ENCODE measurements around the gene INCENP. TPM values are rescaled to one million over a fixed set of nuclear protein-coding genes. Genes with fewer than 3 reads are reported as not detected.

The INCENP gene
- total and polyA plus RNA-seq, 2 donors (not counting 1 experiment from before 2014, with no cell fraction given): 8.9 to 37.8 TPM

- Histone ChIP-seq H3K27me3 (replicated peaks in 1 of 4; ENCODE audit: control extremely low read depth in 1 of 4, control insufficient read depth in 3 of 4, insufficient read depth in 4 of 4, low read length in 3 of 4) (peaks cover 0 to 2% (median 0%) of the 10 kb centered on the region in 4 experiments), H3K9ac (ENCODE audit: low read length) (peak overlapping the region; percentile 98), H3K4me3 (ENCODE audit: control extremely low read depth in 1 of 5, extremely low read depth in 1 of 5, insufficient read depth in 1 of 5, low read depth in 2 of 5, low read length in 4 of 5) (peak overlapping the region; percentile 71 to 99 (median 93)), H3K36me3 (replicated peaks in 1 of 2; ENCODE audit: control extremely low read depth in 1 of 2, control insufficient read depth in 1 of 2, extremely low read depth in 1 of 2, insufficient read depth in 2 of 2, low read length in 1 of 2) (peaks cover 2 to 15% of the 10 kb centered on the region in 2 experiments), H3K4me1 (ENCODE audit: control insufficient read depth in 2 of 2, insufficient read depth in 2 of 2, low read length in 2 of 2) (peaks cover 11 to 16% of the 10 kb centered on the region in 2 donors), H3K4me2 (replicated peaks; ENCODE audit: low read depth, low read length, poor library complexity, severe bottlenecking) (peak overlapping the region; percentile 95), H3K27ac (ENCODE audit: low read length in 2 of 2) (peak overlapping the region; percentile 52 to 67), H3K79me2 (ENCODE audit: control insufficient read depth, insufficient read depth, low read length) (peaks cover 58% of the 10 kb centered on the region), H3K9me3 (ENCODE audit: control extremely low read depth in 1 of 3, control insufficient read depth in 2 of 3, insufficient read depth in 1 of 3, low read length in 2 of 3) (peaks cover 0 to 3% (median 0%) of the 10 kb centered on the region in 3 donors), H4K20me1 (ENCODE audit: control insufficient read depth, insufficient read depth, low read length, poor library complexity, severe bottlenecking) (peaks cover 6% of the 10 kb centered on the region), H2AFZ (ENCODE audit: insufficient read depth, low read depth, low read length, poor library complexity, severe bottlenecking) (peak overlapping the region; percentile 99)
- H3K27ac Mint-ChIP-seq: peak overlapping the region; percentile 88
- ATAC-seq (ENCODE audit: low read depth) (no peak), DNase-seq (no peak)
- CTCF ChIA-PET: interaction anchor here (0.8 to 4.4 kb wide), 5 partner anchors 16 to 327 kb away, joined by 3 to 22 read pairs (median 5); no protein-coding TSS in a partner anchor
- H3K27me3 Mint-ChIP-seq: no peaks in the 10 kb centered on the region
- POLR2A ChIA-PET: interaction anchor here (1.5 to 2.2 kb wide), 2 partner anchors 157 to 332 kb away, joined by 6 to 7 read pairs; partner anchors contain the start of genes FEN1, FTH1 and TMEM258
- peaks cover 30% of the 10 kb centered on the region for H3K4me1 Mint-ChIP-seq
- 8% methylated on average over 29 of the region's 39 CpGs for WGBS (ENCODE audit: insufficient coverage)
- intact Hi-C loops (cut with micrococcal nuclease): loop anchor here (5.0 to 10.0 kb wide), 3 partner anchors 232 to 770 kb away; partner anchors contain the start of genes FADS1 and FADS3
- TF ChIP-seq CTCF (IDR thresholded peaks at IDR 0.05) (no peak), EZH2 (IDR thresholded peaks at IDR 0.05; ENCODE audit: borderline replicate concordance, insufficient read depth, low read depth, low read length, poor library complexity, severe bottlenecking) (no peak)
- peak overlapping the region; percentile 94 for H3K4me3 Mint-ChIP-seq
- H3K9me3 Mint-ChIP-seq (ENCODE audit: insufficient read depth): no peaks in the 10 kb centered on the region
Observed at GRCh38 chr11:62124186-62125113, 639 bp downstream of the INCENP start.

Measured in B cell (primary cell).